Neural crest cell (in vitro differentiated cells): ENCODE results near the gene ZDHHC14. TPM values are rescaled to one million over a fixed set of nuclear protein-coding genes. Genes with fewer than 3 reads are reported as not detected.
A peak's percentile ranks its signal among the peaks of the same experiment; 100 is the strongest.

Experiments
- DNase-seq: peaks from one replicate; pipeline ENCODE4 v3.0.0; 2021; ENCODE audit warnings: low read depth, mixed read lengths, low spot score
- H3K27ac Mint-ChIP-seq: one replicate; pipeline ENCODE4 v1.8.0; 2021; ENCODE audit warnings: mild to moderate bottlenecking, mixed read lengths; ENCODE audit not compliant: unreplicated experiment
- H3K27me3 Mint-ChIP-seq: 2 replicates; pipeline ENCODE4 v1.8.0; 2021; ENCODE audit warnings: low read depth, mild to moderate bottlenecking, mixed read lengths
- H3K36me3 Mint-ChIP-seq: 2 replicates; pipeline ENCODE4 v1.8.0; 2021; ENCODE audit warnings: low read depth, mild to moderate bottlenecking, mixed read lengths
- H3K4me1 Mint-ChIP-seq: 2 replicates; pipeline ENCODE4 v1.8.0; 2021; ENCODE audit warnings: mixed read lengths
- H3K4me3 Mint-ChIP-seq: one replicate; pipeline ENCODE4 v1.8.0; 2021; ENCODE audit warnings: mild to moderate bottlenecking, mixed read lengths
- H3K9me3 Mint-ChIP-seq: 2 replicates; pipeline ENCODE4 v1.8.0; 2021; ENCODE audit warnings: mixed read lengths
- CTCF ChIP-seq: fragments of 200-600 bp; sonication (generic); conservative IDR thresholded peaks from 2 replicates; pipeline ENCODE4 v1.5.0; 2021; ENCODE audit warnings: antibody characterized with exemption, mild to moderate bottlenecking
- total RNA-seq: library from RNA; stranded (reverse); gene quantifications from 2 replicates; pipeline ENCODE4 v1.2.1, GENCODE V29; 2021

Gene ZDHHC14
- total RNA-seq, 1 donor from 2014 or later = 5.3 TPM

DNA sequence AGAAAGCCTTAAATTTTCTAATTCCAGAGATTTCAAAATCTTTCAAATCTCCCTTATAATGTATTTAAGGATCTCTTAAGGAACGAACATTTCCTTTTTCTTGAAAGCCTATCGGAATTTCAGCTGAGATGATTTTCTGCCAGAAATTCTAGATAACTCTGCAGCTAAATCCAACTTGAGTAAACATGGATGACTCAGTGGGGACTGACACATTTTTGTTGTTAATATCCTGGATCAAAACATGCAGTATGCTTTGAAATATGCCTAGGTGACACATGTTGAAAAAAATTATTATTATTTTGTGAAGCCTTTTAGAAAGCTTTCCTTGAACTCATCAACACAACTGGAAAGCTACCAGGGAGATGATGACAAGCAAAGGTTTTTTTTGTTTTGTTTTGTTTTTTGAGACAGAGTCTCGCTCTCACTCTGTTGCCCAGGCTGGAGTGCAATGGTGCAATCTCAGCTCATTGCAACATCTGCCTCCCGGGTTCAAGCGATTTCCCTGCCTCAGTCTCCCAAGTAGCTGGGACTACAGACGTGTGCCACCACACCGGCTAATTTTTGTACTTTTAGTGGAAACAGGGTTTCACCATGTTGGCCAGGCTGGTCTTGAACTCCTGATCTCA, 302.0 kb downstream of the ZDHHC14 start:
- Mint-ChIP-seq H3K4me1 (peaks cover 3% of the 10 kb centered on the region), H3K27ac (no peak overlapping the region), H3K4me3 (no peak overlapping the region), H3K27me3 (no peaks in the 10 kb centered on the region), H3K36me3 (no peaks in the 10 kb centered on the region), H3K9me3 (no peaks in the 10 kb centered on the region)
- DNase-seq = no peak
- no peak for TF ChIP-seq CTCF

DNA sequence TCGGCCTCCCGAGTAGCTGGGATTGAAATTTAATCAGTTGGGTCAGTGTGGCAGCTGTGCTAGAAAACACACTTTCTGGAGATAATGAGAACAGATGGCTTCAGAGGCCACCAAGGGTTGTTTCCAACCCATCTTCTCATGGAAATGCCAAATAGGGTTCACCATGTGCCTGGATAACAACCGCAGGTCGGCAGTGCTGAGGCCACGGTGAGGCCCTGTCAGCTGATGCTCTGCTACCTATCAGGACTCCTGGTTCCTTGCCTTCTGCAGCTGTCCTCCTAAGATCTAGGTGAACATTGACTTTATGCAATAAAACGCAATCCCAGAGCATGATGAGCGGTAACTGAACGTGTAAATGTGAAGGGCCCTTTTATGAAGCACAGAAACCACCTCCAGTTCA, 302.7 kb downstream of the ZDHHC14 start:
- no peak overlapping the region for H3K4me3 Mint-ChIP-seq
- H3K4me1 Mint-ChIP-seq = peaks cover 3% of the 10 kb centered on the region

GRCh38 chr6:157684620-157685299, 303.8 kb downstream of the ZDHHC14 start:
- Mint-ChIP-seq H3K36me3 (no peaks in the 10 kb centered on the region), H3K27me3 (peaks cover 3% of the 10 kb centered on the region), H3K4me3 (no peak overlapping the region), H3K9me3 (no peaks in the 10 kb centered on the region), H3K4me1 (peaks cover 3% of the 10 kb centered on the region), H3K27ac (peak overlapping the region; percentile 72)
- no peak for DNase-seq
- no peak for TF ChIP-seq CTCF

More for the DNA sequence above, 302.7 kb downstream of the ZDHHC14 start:
- no peaks in the 10 kb centered on the region for H3K9me3 Mint-ChIP-seq
- DNase-seq = no peak
- no peaks in the 10 kb centered on the region for H3K36me3 Mint-ChIP-seq
- no peak overlapping the region for H3K27ac Mint-ChIP-seq
- TF ChIP-seq CTCF = no peak
- H3K27me3 Mint-ChIP-seq = no peaks in the 10 kb centered on the region

DNA sequence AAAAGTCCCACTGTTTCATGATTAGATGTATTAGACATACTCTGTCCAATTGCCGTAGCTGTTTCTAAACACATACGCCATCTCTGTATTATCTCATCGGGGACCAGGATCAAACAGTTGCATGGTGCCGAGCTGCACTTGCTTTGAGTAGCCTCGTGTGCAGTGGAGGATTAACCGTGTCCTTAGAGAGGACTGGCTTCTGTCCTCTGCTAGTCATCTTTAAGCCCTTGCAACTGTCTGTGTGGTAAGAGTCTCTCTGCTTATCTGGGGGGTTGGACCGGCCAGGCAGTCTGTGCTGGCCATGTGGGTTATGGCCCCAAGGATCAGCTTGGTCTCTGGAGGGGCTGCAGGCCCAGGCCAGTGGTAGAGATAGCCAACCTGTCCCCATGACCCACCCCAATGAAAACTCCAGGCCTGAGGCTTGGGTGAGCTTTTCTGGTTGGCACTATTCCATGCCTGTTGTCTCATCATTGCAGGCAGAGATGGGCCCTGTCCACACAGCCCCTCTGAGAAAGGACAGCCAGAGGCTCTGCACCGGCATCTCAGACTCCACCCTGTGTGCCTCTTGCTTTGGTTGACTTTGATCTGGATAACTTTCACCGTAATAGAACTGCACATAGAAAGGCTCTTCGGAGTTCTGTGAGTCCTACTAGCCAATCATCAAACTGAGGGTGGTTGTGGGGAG, 304.7 kb downstream of the ZDHHC14 start:
- H3K4me1 Mint-ChIP-seq = peaks cover 3% of the 10 kb centered on the region
- DNase-seq = no peak
- no peak overlapping the region for H3K27ac Mint-ChIP-seq
- H3K27me3 Mint-ChIP-seq = peaks cover 8% of the 10 kb centered on the region
- no peaks in the 10 kb centered on the region for H3K9me3 Mint-ChIP-seq
- no peak overlapping the region for H3K4me3 Mint-ChIP-seq
- no peak for TF ChIP-seq CTCF
- H3K36me3 Mint-ChIP-seq = no peaks in the 10 kb centered on the region

GRCh38 chr6:157688275-157688959, 307.4 kb downstream of the ZDHHC14 start:
- no peaks in the 10 kb centered on the region for H3K36me3 Mint-ChIP-seq
- no peak overlapping the region for H3K27ac Mint-ChIP-seq
- no peaks in the 10 kb centered on the region for H3K9me3 Mint-ChIP-seq
- no peak for TF ChIP-seq CTCF
- H3K4me3 Mint-ChIP-seq = no peak overlapping the region
- H3K27me3 Mint-ChIP-seq = peaks cover 29% of the 10 kb centered on the region
- DNase-seq = no peak
- H3K4me1 Mint-ChIP-seq = peaks cover 3% of the 10 kb centered on the region
